HG03354 (cell line): ENCODE data around the gene IL17A.
A peak's percentile ranks its signal among the peaks of the same experiment; 100 is the strongest.

Experiments
- ATAC-seq: cut with Tn5 transposase; IDR thresholded peaks from one replicate; pipeline ENCODE4 v1.9.1; 2021; ENCODE audit warnings: mild to moderate bottlenecking; ENCODE audit not compliant: unreplicated experiment, poor library complexity, severe bottlenecking

IL17A gene

DNA sequence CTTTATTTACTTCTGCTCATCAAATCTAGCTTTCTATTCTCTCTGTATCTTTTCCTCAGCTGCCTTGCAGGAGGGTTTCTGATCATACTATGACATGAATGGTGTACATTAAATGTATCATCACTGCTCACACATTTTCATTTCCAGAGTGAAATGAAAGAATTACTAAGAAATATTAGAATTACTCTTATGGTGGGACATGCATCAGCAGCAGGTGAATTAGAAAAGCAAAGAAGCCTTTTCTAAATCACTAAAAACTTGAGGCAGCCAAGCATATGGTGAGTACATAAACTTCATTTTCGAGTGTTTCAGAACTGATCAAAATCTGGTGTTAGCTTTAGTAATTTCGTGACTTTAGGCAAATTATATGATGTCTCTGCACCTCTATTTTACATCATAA is 23.6 kb downstream of the IL17A start:
- ATAC-seq = peak; percentile 51

DNA sequence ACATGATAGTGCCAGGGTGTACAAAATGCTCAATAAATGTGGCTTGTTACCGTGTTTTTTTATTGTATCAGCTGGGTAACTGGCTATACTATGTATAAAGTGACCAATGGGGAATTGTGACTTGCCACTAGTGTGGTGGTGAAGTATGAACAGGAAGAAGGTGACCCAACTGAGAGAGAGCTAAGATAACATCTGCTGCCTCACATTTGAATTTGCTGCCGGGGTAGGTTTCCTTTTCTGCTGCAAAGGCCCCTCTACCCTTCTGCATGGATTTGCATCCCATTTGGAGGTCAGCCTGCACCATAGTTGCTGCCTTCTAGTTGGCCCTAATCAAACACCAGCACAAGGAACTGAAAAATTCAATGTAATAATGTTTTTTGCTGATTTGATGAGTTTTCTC is 24.1 kb downstream of the IL17A start:
- ATAC-seq = peak; percentile 88

DNA sequence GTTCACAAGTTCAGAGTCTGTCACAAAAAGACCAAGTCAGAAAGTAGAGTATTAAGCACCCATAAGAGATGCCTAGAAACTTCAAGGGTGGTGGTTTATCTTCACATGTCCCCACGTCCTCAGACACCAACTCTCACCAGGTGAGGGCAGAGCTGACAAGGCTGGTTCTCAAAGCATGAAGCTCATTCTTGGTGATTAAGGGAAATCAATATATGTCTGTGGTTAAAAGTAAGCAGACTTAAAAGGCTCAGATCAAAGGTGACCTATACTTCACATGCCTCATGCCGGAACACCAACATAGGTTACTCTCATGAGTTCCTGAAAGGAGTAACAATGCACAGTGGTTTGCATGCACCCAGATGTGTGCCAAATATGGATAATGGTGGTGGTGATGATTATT is 27.0 kb downstream of the IL17A start:
- no peak for ATAC-seq

DNA sequence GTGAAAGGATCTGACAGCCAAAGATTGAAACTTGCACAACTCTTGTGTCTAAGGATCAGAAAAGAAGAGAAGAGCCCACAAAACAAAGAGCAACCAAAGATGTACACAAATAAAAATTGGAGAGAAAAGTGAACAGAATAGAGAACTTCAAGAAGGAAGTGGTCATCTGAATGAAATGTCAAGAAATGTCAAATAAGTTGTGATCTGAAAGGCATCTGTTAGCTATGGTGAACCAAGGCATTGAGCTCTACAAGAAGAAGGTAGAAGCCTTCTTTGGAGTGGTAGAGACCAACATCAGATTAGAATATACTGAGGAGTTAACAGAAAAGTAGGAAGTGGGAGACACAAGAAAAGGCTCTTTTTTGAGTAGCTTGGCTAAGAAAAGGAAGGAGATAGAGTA is 29.6 kb downstream of the IL17A start:
- no peak for ATAC-seq

DNA sequence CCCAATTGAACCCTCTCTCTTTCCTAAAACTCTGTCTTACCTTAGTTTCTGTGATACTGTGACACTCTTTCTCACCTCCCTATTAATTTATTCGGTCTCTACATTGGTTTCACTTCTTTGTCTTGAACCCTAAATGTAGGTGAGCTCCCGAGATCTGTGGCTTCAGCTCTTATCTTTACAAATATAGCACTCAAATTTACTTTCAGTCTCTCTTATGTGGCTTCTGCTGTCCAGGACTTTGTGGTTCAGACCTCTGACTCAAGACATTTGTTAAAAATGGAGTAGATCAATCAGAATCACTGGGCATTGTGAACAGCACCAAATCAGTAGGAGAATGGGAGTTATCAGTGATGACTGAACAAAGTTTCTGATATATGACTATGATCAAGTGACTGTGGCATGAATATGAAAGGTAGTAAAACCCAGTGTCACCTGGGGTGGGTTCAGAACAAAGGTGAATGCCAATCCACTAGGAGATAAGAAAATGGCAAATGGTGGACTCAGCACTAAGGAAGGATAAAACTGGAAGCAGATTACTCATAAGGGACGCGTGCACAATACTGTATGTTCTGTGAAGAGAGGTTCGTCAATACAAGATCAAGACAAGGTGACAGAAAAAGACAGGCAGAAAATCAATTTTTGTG is 30.9 kb downstream of the IL17A start:
- ATAC-seq = no peak

DNA sequence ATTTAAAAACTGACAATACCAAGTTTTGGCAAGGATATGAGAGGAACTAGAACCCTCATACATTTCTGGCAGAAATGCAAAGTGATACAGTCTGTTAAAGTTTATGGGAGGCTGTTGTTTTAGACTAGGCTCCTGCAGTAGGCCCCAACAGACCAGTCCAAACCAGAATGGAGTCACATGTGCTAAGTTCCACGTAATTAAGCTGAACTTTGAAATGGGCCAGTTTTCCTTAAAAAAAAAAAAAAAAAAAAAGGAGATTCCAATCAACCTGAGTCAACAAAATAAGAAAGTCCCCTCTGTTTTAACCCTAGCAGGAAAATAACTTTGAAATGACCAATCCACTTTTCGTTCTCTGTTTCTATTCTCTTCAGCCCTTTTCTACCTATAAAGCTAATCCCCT is 31.6 kb downstream of the IL17A start:
- ATAC-seq = no peak

DNA sequence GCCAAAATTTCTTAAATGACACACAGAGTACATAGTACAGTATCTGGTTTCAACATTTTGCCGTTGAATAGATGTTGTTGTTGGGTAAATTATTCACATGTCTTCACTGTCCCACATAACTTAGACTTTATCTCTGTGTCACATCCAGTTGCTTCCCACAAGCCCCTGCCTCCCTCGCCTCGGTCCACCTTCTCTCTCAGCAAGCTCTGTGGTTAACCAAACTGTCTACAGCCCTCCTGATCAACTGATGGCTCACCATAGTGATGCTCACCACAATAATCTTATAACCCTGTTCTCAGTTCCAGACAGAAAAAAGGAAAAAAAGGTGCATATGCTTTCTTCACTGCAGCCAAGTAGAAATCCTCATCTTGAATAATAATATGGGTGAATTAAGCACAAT is 35.1 kb downstream of the IL17A start:
- ATAC-seq = peak; percentile 94

DNA sequence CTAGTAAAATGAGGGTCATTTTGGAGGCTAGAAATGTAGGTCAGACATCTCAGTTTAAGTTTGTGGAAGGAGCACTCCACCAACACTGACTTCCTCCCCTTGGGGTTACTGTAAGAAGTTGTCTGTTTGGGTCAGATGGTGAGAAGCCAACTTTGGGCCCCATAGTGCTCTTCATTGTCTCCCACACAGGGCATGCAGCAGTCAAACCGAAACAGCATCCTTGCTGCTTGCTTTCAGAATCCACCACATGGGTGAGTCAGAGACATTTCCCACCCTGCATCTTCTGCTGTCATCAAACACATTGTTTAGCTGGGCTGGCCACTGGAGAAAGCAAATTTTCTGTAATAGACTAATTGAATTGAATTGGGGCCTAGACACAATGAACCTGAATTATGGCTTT is 41.3 kb downstream of the IL17A start:
- peak; percentile 100 for ATAC-seq

DNA sequence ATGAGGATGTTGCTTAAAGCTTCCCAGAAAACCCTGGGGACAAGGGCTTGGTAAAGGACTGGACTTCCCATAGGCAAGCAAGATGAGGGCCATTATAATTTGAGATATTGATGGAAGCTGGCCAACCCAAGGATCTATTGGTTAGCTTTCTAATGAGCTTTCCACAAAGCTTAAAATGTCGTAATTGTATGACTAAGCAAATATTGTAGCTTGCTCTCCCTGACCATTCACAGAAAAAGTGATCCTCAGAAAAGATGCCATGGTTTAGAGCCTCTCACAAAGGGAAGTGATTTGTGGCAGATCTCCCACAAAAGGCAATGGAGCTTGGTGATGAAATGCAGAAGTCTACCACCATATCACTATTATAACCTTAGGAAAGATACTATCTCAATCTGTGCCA is 44.5 kb downstream of the IL17A start:
- no peak for ATAC-seq

DNA sequence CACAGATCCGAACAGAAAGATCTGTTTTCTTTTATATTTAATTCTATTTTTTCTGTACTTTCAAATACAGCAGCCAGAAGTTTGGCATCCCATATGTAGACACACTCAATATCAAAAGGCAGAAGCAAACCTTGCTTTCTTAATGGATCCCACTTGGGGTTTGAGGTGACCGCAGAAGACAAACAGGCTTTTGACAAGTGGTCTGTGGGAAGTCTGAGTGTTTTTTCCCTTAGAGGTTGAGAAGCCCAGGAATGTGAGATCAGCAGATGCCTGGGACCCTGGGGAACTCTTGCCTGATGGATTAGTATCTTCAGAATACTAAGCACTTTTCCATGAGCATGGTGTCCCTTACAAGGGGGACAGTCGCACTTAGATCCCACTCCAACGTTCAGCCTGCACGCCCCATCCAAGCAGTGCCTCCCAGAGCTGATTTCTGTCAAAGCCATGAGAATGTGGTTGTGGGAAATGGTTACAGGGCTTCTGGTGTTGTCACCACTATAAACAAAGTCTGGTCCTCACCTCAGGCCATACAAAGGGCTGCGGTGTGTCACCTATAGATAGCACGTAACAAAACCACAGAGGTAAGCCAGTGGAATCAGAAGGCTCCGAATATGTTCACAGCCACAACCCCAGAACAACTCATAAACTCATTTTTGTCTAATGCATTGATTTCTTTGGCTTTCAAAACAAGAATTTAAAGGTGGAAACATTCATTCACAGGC is 45.4 kb downstream of the IL17A start:
- no peak for ATAC-seq

DNA sequence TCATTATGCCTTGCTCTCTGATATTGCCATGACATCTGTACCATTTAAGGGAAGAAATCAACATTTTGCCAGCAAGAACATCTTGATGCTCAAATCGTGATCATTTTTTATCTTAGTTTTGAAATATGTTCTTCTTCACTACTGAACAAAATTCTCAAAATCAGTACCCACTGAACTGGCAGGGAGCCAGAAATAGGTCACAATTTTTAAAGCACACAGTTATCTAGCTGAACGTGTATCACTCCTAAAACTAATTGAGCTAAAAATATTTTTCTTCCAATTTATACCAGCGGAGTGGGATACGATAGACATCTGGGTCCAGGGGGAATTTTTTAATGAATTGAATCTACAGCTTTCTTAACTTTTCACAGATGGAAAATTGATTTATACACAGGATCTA is 46.8 kb downstream of the IL17A start:
- ATAC-seq = no peak

DNA sequence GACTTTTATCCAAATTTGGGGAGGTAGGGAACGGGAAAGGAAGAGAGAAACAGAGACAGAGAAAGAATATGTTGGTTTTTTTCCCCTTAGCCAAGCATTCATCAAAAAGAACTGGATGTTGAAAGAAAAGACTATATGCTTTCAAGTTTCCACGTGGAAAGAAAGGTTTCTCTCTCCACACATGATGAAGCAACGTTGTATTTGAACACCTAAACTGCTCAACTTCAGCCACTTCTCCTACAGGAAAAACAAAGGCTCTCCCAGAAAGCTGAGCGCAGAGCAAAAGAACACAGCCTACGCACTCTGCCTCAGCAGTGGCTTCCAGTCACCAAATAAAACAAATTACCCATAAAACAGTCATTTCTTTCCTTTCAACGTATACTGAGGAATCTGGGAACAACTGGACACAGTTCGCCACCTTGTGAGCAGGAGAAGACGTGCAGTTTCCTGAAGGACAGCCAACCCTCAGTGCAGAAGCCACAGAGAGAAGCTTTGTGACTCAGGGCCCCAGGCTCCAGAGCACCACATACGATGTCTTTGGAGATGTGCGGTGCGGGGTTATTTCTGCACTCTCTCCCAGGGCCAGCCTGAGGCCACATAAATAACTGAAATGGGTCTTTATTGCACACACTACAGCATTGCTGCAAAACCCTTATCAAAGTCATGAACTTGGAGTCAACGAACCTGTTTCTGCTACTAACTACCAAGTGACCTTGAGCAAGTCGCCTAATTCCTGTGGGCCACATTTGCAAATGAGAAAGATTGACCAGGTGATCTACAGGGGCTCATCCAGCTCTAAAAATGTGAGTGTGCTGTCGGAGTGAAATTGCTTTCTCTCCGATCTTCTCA is 48.0 kb downstream of the IL17A start:
- peak; percentile 78 for ATAC-seq
